T-helper 2 cell treated with Interferon-gamma antibody and Interleukin-4, amounts not matched to agents 5 μg/mL and 100 μg/mL, for 36 hours (primary cell): ENCODE data around the gene STARD13.

Experiments used
- DNase-seq: peaks from one replicate; pipeline ENCODE4 v3.0.0; 2021; ENCODE audit warnings: low spot score
- H3K27ac Mint-ChIP-seq: one replicate; pipeline ENCODE4 v1.8.0; 2021; ENCODE audit warnings: mild to moderate bottlenecking, mixed read lengths
- H3K27me3 Mint-ChIP-seq: one replicate; pipeline ENCODE4 v1.8.0; 2021; ENCODE audit warnings: low read depth, mixed read lengths
- H3K36me3 Mint-ChIP-seq: one replicate; pipeline ENCODE4 v1.8.0; 2021; ENCODE audit warnings: low read depth, mixed read lengths
- H3K4me1 Mint-ChIP-seq: one replicate; pipeline ENCODE4 v1.8.0; 2021; ENCODE audit warnings: low read depth, mixed read lengths
- H3K4me3 Mint-ChIP-seq: one replicate; pipeline ENCODE4 v1.8.0; 2022; ENCODE audit warnings: mild to moderate bottlenecking, moderate library complexity, mixed read lengths
- H3K9me3 Mint-ChIP-seq: one replicate; pipeline ENCODE4 v1.8.0; 2021; ENCODE audit warnings: mixed read lengths

STARD13 gene

DNA sequence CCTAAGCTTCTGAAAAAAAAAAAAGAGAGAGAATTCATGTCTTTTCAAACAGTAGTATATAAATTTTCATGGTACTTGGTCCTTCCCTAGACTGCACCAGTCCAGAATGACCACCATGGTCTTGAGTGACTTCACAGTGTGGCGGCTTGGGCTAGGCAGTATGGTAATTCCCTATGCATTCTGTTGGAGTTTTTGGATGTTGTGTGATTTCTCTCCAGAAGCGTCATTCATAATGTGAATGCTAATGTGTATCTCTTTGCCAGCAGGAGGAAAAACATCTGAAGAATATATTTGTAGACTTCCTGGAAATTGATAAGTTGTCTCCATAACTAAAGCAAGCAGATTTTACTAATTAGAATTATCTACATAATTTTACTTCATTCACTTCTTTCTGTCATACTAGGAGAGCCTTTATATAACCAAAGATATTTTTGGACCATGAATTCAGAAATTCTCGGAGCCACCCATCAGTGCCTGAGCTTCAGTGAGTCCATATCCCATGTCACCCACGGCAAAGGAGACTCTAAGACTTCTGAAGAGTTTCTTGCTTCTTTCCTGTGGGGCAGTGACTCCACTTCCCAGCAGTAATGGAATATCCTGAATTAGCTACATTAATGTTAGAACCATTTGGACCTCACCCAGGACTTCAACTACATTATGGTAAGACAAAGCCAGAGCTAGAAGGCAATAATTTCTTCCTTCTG, 8.4 kb downstream of the STARD13 start:
- Mint-ChIP-seq H3K4me3 (no peak overlapping the region), H3K36me3 (no peaks in the 10 kb centered on the region), H3K9me3 (no peaks in the 10 kb centered on the region), H3K27ac (no peak overlapping the region), H3K27me3 (peaks cover 5% of the 10 kb centered on the region), H3K4me1 (no peaks in the 10 kb centered on the region)
- no peak for DNase-seq

DNA sequence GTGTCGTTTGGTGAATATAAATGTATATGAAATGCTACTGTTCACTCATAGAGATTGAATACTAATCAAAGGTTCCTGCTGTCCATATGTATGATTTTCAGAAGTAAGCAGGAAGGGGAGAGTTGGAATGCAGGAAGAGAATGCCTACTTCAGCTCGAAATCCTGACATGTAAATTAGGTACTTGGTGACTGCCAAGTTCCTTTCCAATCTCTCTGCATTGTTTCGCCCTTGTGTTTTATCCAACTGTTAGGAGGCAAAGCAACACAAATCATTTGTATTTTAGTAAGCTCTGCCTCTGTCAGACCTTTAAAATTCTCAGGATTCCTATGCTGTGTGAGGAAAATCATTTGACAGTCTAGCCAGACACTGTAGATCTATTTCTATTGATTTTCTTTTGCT, 9.0 kb downstream of the STARD13 start:
- Mint-ChIP-seq H3K27ac (no peak overlapping the region), H3K36me3 (no peaks in the 10 kb centered on the region), H3K4me3 (no peak overlapping the region), H3K4me1 (no peaks in the 10 kb centered on the region), H3K9me3 (no peaks in the 10 kb centered on the region), H3K27me3 (peaks cover 2% of the 10 kb centered on the region)
- no peak for DNase-seq

- DNase-seq: no peak
- H3K36me3 Mint-ChIP-seq: no peaks in the 10 kb centered on the region
- H3K27ac Mint-ChIP-seq: no peak overlapping the region
- H3K9me3 Mint-ChIP-seq: no peaks in the 10 kb centered on the region
- H3K4me3 Mint-ChIP-seq: no peak overlapping the region
- peaks cover 4% of the 10 kb centered on the region for H3K27me3 Mint-ChIP-seq
- H3K4me1 Mint-ChIP-seq: no peaks in the 10 kb centered on the region
Measured at GRCh38 chr13:33275916-33276315, 9.6 kb downstream of the STARD13 start.

DNA sequence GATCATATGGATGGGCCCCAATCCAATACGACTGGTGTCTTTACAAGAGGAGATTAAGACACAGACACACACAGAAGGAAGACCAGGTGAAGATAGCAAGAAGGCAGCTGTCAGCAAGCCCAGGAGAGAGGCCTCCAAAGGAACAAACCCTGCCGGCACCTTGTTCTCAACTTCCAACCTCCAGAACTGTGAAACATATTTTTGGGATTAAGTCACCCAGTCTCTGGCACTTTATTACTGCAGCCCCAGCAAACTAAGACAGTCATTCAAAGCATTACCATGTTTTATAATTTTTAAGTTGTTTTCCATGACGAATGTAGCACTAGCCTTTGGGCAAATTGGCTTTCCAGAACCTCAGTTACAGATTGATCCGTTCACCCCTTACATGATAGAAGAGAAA, 11.3 kb downstream of the STARD13 start:
- Mint-ChIP-seq H3K27me3 (peaks cover 4% of the 10 kb centered on the region), H3K36me3 (no peaks in the 10 kb centered on the region), H3K27ac (no peak overlapping the region), H3K9me3 (no peaks in the 10 kb centered on the region), H3K4me1 (no peaks in the 10 kb centered on the region), H3K4me3 (no peak overlapping the region)
- DNase-seq: no peak

DNA sequence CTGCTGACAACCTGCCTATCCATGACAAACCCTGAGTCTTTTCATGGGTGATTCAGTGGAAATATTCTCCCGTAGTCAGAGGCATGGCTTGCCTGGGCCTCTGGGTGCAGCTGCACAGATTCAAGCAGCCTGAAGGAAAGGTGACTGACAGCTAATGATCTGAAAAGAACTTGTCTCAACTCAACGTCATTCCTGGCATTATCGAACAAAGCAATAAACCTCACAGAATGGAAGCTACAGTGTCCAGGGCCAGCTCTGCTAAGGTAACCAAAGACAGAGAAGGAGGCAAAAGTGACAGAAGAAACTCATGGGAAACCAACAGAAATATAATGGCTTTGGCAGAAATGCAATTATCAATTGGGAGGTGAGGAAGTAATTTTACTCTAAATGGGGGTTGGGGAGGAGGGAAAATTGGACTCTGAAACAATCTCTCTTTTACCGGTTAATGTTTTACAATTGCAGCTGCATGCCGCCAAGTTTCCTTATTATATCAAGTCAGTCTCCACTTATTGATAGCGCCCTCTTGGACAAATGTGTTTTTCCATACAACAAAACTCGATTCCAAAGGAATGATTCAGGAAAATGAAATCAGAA, 12.9 kb downstream of the STARD13 start:
- DNase-seq: no peak
- no peaks in the 10 kb centered on the region for H3K36me3 Mint-ChIP-seq
- H3K4me3 Mint-ChIP-seq: no peak overlapping the region
- no peaks in the 10 kb centered on the region for H3K9me3 Mint-ChIP-seq
- H3K4me1 Mint-ChIP-seq: no peaks in the 10 kb centered on the region
- no peak overlapping the region for H3K27ac Mint-ChIP-seq
- H3K27me3 Mint-ChIP-seq: peaks cover 4% of the 10 kb centered on the region

DNA sequence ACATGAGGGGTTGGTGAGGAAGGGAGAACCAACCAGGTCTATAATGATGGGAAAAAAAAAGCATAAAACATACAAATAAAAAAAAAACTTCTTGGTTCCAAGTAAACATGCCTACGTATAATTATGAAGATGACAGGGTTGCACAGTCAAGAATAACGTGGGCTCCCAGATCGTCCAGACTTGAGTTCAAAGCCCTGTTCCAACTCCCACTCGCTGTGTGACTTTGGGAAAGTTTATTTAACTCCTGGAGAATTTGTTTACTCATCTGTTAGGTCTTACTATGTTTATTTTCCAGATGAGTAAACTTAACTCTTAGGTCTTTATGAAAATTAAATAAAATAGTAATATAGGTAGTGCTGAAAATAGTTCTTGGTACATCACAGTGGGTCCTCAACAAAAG, 13.8 kb downstream of the STARD13 start:
- Mint-ChIP-seq H3K27me3 (peaks cover 4% of the 10 kb centered on the region), H3K4me1 (no peaks in the 10 kb centered on the region), H3K36me3 (no peaks in the 10 kb centered on the region), H3K9me3 (no peaks in the 10 kb centered on the region), H3K4me3 (no peak overlapping the region), H3K27ac (no peak overlapping the region)
- no peak for DNase-seq

DNA sequence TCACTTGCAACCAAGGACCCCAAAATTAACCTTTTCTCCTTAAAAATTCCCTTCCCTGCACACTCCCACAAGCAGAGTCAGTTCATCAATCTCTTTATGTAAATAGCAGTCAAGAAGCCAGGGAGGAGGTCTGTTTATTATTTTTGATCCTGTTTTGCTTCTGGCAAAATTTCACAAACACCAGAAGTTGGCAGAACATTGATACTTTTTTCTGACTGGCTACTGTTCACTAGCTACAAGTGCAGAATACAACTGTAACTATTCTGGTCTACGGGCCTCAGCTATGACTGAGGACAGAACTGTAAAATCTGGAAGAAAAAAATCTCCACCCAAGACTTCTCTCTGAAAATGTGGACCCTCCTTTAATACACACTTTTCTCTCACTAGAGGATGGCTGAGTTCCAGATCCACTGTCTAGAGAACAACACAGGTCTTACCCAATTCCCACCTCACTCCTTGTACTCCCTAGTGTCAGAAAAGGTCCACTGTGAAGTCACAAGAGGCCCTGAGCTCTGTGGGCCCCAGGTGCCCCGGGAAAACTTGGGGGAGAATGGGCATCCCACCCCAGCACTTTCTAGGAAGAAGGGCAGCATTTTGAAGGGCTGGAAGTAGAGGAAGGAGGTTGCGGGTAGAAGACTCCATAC, 14.5 kb downstream of the STARD13 start:
- Mint-ChIP-seq H3K36me3 (no peaks in the 10 kb centered on the region), H3K9me3 (no peaks in the 10 kb centered on the region), H3K4me1 (no peaks in the 10 kb centered on the region), H3K27ac (no peak overlapping the region), H3K4me3 (no peak overlapping the region), H3K27me3 (peaks cover 4% of the 10 kb centered on the region)
- DNase-seq: no peak

DNA sequence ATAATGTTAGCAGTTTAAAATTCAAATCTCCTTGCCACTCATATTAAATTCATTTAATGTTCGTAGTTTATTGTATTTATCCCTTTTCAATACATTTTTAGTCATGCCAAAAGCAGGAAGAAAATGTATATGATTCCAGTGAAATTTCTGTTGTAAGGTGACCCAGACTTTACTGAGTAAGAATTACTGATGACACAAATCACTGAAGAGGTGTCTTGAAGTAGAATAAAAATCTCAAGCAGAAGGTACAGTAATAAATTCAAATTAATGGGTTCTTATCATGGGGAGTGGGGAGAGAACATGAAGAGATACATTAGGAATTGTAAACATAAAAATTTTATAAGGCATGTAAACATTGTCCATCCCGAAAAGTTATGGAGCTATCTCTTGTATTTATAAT, 19.9 kb downstream of the STARD13 start:
- no peaks in the 10 kb centered on the region for H3K36me3 Mint-ChIP-seq
- H3K4me3 Mint-ChIP-seq: no peak overlapping the region
- H3K9me3 Mint-ChIP-seq: no peaks in the 10 kb centered on the region
- no peaks in the 10 kb centered on the region for H3K4me1 Mint-ChIP-seq
- DNase-seq: no peak
- no peaks in the 10 kb centered on the region for H3K27me3 Mint-ChIP-seq
- H3K27ac Mint-ChIP-seq: no peak overlapping the region

- H3K36me3 Mint-ChIP-seq: no peaks in the 10 kb centered on the region
- no peaks in the 10 kb centered on the region for H3K27me3 Mint-ChIP-seq
- DNase-seq: no peak
- no peaks in the 10 kb centered on the region for H3K4me1 Mint-ChIP-seq
- H3K9me3 Mint-ChIP-seq: no peaks in the 10 kb centered on the region
- H3K4me3 Mint-ChIP-seq: no peak overlapping the region
- H3K27ac Mint-ChIP-seq: no peak overlapping the region
Measured at GRCh38 chr13:33265133-33265532, 20.4 kb downstream of the STARD13 start.

DNA sequence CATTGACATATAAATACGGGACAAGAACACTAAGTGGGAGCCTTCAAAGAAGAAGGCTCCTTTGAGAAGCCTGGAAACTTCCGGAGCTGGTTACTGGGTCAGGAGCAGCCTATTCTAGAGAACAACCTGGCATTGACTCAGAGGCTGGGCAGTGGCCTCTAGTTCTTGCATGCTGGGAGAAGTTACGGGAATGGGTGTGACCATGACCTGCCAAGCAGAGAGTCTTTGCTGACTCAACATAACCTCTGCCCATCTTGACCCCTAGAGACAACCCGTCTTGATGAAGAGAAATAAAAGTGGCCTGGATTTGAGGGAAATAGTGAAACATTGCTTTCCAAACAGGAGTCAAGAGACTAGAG, 21.0 kb downstream of the STARD13 start:
- H3K36me3 Mint-ChIP-seq: no peaks in the 10 kb centered on the region
- no peaks in the 10 kb centered on the region for H3K27me3 Mint-ChIP-seq
- no peaks in the 10 kb centered on the region for H3K9me3 Mint-ChIP-seq
- DNase-seq: no peak
- H3K4me1 Mint-ChIP-seq: no peaks in the 10 kb centered on the region
- no peak overlapping the region for H3K27ac Mint-ChIP-seq
- H3K4me3 Mint-ChIP-seq: no peak overlapping the region

- DNase-seq: no peak
- Mint-ChIP-seq H3K4me3 (no peak overlapping the region), H3K4me1 (no peaks in the 10 kb centered on the region), H3K27me3 (no peaks in the 10 kb centered on the region), H3K9me3 (no peaks in the 10 kb centered on the region), H3K27ac (no peak overlapping the region), H3K36me3 (no peaks in the 10 kb centered on the region)
Measured at GRCh38 chr13:33263976-33264619, 21.5 kb downstream of the STARD13 start.

DNA sequence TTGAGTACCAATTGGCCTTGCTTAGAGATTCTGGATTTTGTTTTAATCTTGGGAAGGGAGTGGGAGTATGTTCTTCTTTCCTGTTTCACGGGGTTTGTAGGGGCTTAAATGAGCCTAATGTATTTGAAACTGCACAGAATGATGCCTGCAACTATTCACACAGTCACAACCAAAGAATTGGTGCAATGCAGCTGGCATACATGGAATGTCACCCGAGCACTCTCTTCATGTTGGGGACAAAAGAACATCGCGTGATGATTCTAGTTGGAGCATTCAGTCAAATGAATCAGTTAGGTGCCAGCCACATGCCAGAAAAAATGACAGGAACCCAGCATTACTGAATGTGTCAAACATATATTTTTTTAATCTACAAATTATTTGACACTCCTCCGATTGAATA, 22.1 kb downstream of the STARD13 start:
- no peak for DNase-seq
- no peaks in the 10 kb centered on the region for H3K9me3 Mint-ChIP-seq
- no peak overlapping the region for H3K4me3 Mint-ChIP-seq
- no peak overlapping the region for H3K27ac Mint-ChIP-seq
- no peaks in the 10 kb centered on the region for H3K27me3 Mint-ChIP-seq
- H3K36me3 Mint-ChIP-seq: no peaks in the 10 kb centered on the region
- H3K4me1 Mint-ChIP-seq: no peaks in the 10 kb centered on the region

DNA sequence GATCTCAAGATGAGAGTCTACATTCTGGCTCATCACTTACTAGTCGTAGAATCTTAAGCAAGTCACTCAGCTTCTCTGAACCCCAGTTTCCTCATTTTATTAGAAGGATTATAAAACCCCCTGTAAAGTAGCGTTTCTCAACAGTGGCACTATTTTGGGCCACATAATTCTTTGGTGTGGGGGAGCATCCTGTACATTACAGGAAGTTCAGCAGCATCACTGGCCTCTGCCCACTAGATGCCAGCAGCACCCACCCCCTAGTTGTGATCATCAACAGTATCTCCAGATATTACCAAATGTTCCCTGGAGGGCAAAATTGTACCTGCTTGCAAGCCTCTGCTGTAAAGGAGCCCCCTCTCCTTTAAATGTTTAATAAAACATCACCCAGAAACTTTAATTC, 22.6 kb downstream of the STARD13 start:
- DNase-seq: no peak
- Mint-ChIP-seq H3K27ac (no peak overlapping the region), H3K27me3 (no peaks in the 10 kb centered on the region), H3K9me3 (no peaks in the 10 kb centered on the region), H3K36me3 (no peaks in the 10 kb centered on the region), H3K4me1 (no peaks in the 10 kb centered on the region), H3K4me3 (no peak overlapping the region)

DNA sequence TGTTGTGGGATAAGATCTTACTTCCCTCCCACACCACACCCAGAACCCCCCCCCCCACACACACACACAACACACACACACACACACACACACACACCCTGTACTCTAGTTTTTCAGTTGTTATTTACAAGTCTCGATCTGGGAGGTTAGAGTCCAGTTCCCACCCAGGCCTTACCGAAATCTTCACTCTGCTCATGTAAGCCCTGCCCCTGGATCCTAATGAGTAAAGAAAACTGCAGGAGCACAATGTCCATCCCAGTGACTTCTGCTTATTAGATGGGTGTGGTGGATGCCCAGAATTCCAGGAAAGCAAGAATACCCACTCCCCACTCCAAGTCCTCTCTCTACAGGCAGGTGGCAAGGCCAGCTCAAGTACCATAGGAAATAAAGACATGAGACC, 23.0 kb downstream of the STARD13 start:
- Mint-ChIP-seq H3K4me3 (no peak overlapping the region), H3K4me1 (no peaks in the 10 kb centered on the region), H3K27me3 (no peaks in the 10 kb centered on the region), H3K36me3 (no peaks in the 10 kb centered on the region), H3K9me3 (no peaks in the 10 kb centered on the region), H3K27ac (no peak overlapping the region)
- no peak for DNase-seq
